Activated naive CD4-positive, alpha-beta T cell treated with anti-CD3 and anti-CD28 coated beads, Interleukin-2, amount 10 ng/mL, durations not matched to agents 5 hours and 36 hours (primary cell): Measurements from ENCODE around the gene KLK6. TPM values are rescaled to one million over a fixed set of nuclear protein-coding genes. Genes with fewer than 3 reads are reported as not detected.

Experiments
- total RNA-seq, 2 experiments: library from RNA; stranded (reverse); gene quantifications; one replicate each; pipeline ENCODE4 v1.2.3, GENCODE V29; 2021

KLK6 gene
- total RNA-seq, result not detected

GRCh38 chr19:50969413-50969760, at the start of gene KLK6:
TSS of gene KLK6 (minus strand) at chr19:50969591. CDS start at chr19:50968104, 1,487 bp downstream.

GRCh38 chr19:51001515-51001914, 32.1 kb upstream of the KLK6 start, which contains the start of gene KLK8:
TSS of gene KLK8 (minus strand) at chr19:51001604. CDS start at chr19:51001167, 437 bp downstream.

GRCh38 chr19:50983625-50984292, 14.4 kb upstream of the KLK6 start, which contains the start of gene KLK7:
TSS of gene KLK7 (minus strand) at chr19:50983917. CDS start at chr19:50982399, 1,518 bp downstream.

GRCh38 chr19:50952910-50953309, 16.5 kb downstream of the KLK6 start, which contains the start of gene KLK5:
TSS of gene KLK5 (minus strand) at chr19:50953038. CDS start at chr19:50952657, 381 bp downstream.

GRCh38 chr19:50911206-50912101, 57.9 kb downstream of the KLK6 start, which contains the start of gene KLK4:
TSS of gene KLK4 (minus strand) at chr19:50911395. CDS start at chr19:50910738, 657 bp downstream.

Other genes with a start within 250 kb of the KLK6 start
- not detected for gene SHANK1, start 249.8 kb downstream of the KLK6 start, total RNA-seq
- gene CLEC11A, start 246.2 kb downstream of the KLK6 start, total RNA-seq, result under 1 TPM; 0.75 to 0.98 TPM
- gene GPR32, start 199.1 kb downstream of the KLK6 start, total RNA-seq, result not detected
- not detected for gene ACP4, start 179.2 kb downstream of the KLK6 start, total RNA-seq
- gene KLK1, start 145.8 kb downstream of the KLK6 start, total RNA-seq, result under 1 TPM; 0.79 to 0.86 TPM
- gene KLK15, start 136.0 kb downstream of the KLK6 start, total RNA-seq, result not detected
- not detected for gene KLK3, start 114.7 kb downstream of the KLK6 start, total RNA-seq
- gene KLK2, start 96.2 kb downstream of the KLK6 start, total RNA-seq, result not detected
- gene KLK4, start 58.2 kb downstream of the KLK6 start, total RNA-seq, result not detected
- not detected for gene KLK5, start 16.6 kb downstream of the KLK6 start, total RNA-seq
- not detected for gene KLK7, start 14.3 kb upstream of the KLK6 start, total RNA-seq
- gene KLK8, start 32.0 kb upstream of the KLK6 start, total RNA-seq, result not detected
- gene KLK10, start 50.1 kb upstream of the KLK6 start, total RNA-seq, result not detected
- not detected for gene KLK11, start 57.0 kb upstream of the KLK6 start, total RNA-seq
- gene KLK12, start 65.4 kb upstream of the KLK6 start, total RNA-seq, result not detected
- not detected for gene KLK13, start 95.5 kb upstream of the KLK6 start, total RNA-seq
- gene KLK14, start 113.3 kb upstream of the KLK6 start, total RNA-seq, result under 1 TPM in 1 of 2 experiments, not detected in 1; 0.41 TPM
- gene CTU1, start 138.8 kb upstream of the KLK6 start, total RNA-seq, result 10 to 100 TPM in 1 of 2 experiments, 1 to 10 TPM in 1; 9.9 to 10.6 TPM
- 1 to 10 TPM; 1.2 TPM for gene SIGLEC9, start 155.3 kb upstream of the KLK6 start, total RNA-seq
- not detected for gene SIGLEC7, start 172.7 kb upstream of the KLK6 start, total RNA-seq